ENCODE data around the gene PXN.
A peak's percentile ranks its signal among the peaks of the same experiment; 100 is the strongest.
"Not testable (repeated sequence)": the region's sequence is repeated elsewhere in the genome, so short reads cannot be mapped to it uniquely, and the experiment has no call there.

PXN gene

DNA sequence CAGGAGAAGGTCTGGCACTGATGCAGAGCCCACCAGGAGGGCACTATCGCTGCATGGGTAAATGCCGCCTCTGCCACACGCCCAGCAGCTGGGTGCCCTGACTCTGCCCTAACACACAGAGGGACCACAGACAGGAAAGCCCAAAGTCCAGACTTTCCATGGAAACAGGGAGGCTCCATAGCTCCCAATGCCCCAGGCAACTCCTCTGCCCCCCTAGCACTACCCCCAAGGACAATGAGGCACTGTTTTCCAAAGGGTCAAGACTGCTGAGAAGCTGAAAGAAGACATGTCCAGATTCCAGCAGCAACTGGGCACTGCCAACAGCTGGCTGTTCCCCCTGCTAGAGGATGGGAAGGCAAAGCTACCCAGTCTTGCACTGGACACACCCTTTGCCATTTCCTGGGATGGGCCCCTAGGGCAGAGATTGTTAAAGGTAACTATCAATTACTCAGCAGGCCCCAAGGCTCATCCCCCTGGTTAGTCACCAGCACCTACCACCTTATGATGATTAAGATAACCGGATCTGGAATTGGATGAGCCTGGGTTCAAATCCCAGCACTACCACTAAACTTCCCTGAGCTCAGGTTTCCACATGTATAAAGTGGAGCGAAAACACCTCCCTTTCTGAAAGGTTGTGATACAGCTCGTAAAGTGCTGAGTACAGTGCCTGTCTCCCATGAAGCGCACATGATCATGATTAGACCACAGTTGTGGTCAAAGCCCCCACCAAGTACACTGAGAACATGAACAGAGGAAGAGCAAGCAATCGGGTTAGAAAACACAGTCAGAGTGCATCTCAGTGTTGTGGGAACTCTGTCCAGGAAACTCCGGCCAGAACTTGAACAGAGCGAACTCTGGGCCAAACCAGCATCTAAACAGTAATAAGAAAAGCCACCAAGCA, 3.3 kb downstream of the PXN start:
- DNase-seq = no peak

DNA sequence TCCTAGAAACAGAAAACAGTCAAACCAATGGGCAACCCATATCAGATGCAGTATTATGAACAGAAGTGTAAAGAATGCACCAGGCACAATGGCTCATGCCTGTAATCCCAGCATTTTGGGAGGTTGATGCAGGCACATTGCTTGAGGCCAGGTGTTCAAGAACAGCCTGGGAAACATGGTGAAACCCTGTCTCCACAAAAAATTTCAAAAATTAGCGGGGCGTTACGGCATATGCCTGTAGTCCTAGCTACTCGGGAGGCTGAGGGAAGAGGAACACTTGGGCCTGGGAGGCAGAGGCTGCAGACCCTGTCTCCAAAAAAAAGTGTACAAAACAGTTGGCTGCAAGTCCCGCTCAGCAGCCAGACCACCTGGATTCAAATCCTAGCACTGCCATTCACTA, 4.9 kb downstream of the PXN start:
- DNase-seq = no peak

DNA sequence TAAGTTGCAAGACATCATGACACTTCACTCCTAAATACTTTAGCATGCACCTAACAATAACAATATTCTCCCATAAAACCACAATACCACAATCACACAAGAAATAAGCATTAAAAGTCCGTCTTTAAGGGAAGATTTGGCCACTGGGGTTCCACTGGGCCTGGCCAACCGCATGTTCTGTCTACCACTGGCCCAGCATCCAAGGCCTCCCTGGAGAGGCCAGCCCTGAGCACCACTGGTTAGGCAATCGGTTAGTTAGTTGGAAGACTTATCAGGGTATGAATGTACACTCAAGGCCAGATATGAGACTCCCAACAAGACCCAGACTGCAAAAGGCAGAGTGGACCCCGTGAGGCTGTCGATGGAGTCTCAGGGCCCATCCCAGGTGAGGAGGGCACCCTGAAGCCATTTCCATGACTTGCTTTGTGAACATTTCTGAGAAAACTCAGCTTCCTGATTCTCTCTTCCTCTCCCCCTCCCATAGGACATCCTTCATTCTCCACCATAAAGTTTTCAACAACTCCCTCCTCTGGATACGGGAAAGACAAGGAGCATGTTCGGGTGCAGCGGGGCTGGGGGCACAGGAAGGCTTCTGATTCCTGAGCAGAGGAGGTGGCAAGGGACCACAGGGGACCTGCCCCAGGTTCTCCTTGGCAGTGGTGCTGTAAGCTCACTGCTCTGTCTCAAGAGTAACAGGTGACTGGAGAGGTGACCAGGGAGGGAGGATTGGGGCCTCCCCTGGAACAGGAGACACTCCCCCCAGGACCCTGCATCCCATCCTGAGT, 5.9 kb downstream of the PXN start:
- no peak for DNase-seq

DNA sequence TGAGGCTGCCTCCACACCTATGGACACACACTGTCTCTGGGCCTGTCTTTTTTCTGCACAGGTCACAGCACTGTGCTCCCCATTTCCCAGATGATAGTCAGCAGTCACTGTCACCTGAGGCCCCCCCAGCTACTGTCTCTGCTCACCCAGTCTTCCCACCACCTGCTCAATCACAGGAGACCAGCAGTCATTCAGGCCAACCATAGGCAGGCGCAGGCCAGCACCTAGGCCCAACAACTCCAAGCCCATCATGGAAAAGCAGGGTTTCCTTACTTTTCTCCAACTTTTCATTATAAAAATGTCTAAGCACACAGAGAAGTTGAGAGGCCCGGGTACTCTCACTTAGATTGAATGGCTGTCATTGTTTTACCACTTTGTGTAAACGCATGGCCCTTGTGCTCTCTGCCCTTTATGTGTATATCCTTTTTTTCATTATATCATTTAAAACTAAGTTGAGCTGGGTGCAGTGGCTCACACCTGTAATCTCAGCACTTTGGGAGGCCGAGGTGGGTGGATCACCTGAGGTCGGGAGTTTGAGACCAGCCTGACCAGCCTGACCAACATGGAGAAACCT, 7.1 kb downstream of the PXN start:
- no peak for DNase-seq

DNA sequence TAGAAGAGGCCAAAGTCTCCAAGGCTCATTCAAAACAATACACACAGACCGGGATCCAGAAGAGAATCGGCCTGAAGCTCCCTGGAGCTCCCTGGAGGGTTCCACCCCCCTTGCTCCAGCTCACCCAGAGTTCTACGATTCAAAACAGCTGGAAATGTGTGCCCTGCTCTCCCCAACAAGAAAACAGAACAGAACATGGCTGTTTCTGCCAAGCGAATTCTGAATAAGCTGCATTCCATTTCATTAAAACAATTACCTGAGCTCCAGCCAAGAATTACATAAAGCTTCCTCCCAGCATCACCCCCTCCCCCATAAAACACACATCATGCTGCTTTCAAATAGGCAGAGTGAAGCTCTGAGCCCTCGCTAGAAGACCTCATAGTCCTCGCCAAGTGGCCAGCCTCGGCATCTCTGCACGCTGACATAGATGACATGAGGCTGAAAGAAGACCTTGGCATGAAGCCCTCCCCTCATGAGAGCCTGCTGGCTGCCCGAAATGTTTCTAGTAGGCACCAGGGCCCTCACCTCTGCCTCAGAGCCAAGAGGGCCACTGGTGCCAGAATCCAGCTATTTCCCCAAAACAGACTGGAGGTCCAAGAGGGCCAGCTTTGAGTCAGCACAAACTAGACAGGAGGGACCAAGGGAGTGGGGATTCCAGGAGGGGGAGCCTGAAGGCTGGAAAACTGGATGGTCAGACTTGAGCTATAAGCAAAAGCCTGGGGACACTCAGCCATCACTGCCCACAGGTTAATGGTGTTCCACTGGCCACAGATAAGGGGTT, 8.3 kb downstream of the PXN start:
- DNase-seq = no peak

DNA sequence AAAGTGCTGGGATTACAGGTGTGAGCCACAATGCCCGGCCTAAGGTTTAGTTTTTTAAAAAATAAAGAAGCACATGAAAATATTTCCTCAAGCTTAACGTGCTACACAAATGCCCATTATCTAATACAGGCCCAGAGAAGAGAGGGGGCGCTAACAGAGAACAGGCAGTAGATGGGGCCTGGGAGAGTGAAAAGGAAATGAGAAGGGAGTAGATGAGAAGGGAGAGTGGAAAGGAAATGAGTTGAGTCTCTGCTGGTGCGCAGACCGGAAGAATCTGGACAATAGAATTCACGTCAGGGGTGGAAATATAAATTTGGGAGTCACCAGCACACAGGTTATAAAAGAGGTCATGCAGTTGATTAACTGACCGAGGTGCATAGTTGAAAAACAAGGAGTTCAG, 10.7 kb downstream of the PXN start:
- DNase-seq = no peak

DNA sequence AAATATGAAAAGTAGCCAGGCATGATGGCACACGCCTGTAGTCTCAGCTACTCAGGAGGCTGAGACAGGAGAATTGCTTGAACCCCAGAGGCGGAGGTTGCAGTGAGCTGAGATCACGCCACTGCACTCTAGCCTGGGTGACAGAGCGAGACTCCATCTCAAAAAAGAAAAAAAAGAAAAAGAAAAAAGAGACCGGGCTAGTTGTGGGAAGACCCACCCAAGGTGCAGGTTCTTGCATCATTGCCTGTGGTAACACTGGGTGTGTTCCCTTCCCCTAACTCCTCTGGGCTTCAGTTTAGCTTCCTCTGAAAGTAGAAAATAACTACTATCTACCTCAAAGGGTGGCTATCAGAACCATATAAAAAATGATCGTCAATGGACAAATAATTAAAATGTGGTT, 12.2 kb downstream of the PXN start:
- DNase-seq = peak; percentile 51

DNA sequence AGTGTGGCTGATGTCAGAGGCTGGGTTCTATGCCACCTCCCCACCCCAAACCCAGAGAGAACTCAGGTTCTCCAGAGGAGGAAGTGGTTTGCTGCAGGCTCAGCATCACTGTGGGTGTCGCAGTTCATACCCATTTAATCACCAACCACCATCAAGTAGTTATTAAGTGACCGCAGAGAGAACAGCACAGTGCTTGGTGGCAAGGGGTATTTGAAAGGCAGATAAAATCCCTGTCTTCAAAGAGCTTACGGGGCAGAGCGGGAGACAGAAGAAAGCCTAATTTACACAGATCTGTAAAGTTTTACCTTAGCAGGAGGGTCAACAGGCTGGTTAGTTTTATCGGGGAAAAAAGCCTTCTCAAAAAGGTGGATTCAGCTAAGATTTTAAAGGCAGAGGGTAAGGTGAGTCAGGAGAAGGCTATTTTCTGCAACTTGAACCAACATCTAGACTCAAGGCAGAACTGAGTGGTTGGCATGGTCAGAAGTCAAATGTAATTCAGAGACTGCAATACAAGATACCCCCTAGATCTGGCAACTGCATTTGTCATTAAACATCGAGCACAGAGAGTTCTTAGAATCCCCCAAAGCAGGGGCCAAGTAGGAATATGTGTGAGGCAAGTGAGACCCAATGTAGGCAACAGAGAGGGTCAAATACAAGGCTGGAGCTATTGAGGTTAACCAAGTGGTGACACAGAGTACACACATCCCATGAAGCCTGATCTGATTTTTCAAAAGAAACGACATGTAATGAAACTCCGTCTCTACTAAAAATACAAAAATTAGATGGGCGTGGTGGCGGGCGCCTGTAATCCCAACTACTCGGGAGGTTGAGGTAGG, 13.2 kb downstream of the PXN start:
- DNase-seq = peak; percentile 69

DNA sequence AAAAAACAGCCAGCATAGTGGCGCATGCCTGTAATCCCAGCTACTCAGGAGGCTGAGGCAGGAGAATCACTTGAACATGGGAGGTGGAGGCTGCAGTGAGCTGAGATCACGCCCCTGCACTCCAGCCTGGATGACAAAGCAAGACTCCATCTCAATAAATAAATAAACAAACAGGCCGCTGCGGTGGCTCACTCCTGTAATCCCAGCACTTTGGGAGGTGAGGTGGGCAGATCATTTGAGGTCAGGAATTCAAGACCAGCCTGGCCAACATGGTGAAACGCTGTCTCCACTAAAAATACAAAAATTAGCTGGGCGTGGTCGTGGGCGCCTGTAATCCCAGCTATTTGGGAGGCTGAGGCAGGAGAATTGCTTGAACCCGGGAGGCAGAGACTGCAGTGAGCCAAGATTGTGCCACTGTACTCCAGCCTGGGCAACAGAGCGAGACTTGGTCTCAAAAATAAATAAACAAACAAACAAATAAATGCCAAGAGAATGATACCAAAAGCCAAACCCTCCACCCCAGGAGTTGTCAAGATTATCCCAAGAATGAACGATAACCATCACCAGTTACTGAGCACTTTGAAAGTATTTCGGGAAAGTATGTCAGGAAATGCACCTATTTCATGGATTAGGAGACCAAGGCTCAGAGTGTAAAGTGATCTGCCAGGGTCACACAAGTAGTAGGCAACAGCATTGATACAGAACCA, 14.0 kb downstream of the PXN start:
- not testable (repeated sequence) for DNase-seq

DNA sequence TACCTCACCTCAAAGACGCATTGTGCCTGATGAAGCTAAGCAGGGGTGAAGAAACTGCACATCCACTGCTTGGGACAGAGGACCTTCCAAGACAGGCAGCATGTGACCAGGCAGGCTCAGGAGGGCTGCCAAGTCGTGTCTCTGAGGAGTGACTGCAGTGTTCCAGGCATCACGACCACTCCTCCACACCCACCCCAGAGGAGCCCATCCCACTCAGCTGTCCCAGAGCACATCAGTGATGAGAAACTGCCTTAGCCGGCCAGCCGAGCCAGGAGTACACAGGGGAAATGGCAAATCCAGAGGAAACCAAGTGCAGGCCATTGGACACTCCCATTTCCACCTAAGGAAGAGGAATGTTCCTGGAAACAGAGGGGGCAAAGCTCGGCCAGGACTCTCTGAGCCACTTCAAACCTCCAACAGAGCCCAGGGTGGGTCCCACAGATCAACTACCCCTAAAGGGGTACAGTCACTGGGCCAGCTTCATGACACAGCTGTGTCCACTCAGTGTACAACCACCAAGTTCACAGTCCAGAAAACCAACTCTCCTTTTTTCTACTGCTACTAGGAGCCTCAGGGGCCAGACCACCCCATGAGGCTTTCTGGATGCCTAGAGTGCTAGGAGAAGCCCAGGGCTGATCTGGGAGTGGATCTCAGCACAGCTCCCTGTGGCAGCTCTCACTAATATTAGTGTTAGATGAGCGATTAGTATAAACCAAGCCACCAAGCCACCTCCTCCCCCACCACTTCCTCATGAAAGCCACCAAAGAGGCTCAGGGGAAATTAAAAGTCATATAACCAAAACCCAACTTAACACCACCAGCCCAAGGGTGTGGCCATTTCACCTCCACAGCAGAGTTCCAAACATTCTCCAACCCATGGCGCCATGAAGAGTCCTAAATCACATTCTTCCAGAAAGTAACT, 15.4 kb downstream of the PXN start:
- DNase-seq = no peak

DNA sequence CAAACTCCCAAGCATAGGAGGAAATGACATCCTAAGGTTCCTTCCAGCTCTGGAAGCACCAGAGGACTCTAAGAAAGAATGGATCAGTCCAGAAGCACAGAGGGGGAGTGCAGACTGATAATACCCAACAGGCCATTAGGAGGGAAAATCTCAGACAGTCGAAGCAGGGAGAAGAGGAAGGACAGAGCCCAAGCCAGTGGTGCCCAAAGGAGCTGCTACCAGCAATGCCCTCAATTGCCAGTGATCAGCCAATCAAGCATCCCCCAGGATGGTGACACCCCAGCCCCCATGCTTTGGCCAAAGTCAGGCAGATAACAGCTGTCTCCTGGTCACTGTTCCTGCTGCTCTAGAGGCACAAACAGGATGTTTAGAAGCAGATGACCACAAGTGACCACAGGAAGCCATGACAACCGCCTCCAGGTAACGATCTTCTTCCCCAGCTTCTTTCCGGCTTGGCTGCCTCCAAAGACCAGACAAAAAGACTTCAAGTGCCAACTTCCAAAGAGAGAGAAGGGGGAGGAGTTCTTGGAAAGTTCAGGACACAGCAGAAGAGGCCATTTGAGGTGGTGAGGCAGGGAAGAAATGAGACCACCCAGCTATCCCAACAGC, 16.2 kb downstream of the PXN start:
- DNase-seq = no peak

DNA sequence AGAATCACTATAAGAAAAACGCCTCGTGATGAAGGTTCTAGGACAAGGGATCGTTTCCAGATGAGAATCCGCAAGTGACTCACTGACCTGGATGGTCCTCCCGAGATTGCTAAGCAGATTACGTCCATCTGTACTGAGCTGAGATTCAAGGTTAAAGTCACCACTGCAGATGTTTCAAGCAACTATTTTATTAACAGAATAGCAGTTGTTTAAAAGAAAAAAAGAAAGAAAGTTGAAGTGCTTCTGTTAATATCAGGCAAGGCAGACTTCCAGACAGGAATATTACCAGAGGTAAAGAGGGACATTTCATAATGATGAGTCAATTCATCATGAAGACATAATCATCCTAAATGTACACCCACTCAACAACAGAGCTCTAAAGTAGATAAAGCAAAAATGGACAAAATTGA, 17.9 kb downstream of the PXN start:
- DNase-seq = no peak

DNA sequence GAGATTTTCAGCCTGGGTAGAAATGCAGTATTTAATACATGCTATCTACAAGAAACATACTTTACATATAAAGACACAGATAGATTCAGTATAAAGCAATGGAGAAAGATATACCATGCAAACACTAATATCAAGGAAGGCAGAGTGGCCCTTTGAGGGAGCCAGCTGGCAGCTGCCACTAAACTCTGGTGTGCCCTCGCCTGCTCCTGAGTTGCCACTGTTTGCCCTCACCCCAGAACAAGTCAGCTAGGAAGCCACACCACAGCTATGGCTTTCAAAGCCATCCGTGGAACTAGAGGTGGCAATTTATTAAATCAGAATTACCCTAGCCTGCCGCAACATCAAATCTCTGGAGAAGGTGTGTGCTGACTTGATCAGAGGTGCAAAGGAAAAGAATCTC, 18.3 kb downstream of the PXN start:
- no peak for DNase-seq

DNA sequence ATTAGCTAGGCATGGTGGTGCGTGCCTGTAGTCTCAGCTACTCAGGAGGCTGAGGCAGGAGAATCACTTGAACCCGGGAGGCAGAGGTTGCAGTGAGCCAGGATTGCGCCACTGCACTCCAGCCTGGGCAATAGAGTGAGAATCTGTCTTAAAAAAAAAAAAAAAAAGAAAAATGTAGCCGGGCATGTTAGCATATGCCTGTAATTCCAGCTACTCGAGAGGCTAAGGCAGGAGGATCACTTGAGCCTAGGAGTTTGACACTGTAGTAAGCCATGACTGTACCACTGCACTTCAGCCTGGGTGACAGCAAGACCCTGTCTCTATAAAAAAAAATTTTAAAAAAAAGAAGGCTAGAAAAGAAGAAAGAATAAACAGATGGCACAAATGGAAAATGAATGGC, 18.8 kb downstream of the PXN start:
- DNase-seq = not testable (repeated sequence)

DNA sequence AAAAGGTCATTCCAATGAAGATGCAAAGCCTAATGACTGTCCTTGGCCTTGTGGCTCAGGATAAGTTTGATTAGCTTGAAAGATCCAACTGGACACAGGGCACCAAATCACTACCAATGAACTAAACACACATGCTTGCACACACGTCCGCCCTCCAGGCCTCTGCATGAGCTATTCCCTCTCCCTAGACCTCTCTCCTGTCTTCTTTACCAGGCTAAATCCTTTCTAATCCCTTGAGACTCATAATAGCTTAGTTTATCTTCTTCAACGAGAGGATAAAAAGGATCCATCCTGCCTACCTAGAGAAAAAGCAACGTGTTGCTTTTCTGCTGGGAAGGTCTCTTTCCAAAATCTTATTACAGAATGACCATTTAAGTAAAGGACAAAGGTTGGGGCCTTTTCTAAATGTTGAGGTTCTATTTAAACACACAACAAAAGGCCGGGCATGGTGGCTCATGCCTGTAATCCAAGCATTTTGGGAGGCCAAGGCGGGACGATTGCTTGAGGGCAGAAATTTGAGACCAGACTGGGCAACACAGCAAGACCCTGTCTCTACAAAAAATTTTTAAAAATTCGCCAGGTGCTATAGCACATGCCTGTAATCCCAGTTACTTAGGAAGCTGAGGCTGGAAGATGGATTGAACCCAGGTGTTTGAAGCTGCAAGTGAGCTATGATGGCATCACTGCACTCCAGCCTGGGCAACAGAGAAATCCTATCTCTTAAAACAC, 22.4 kb downstream of the PXN start:
- no peak for DNase-seq

DNA sequence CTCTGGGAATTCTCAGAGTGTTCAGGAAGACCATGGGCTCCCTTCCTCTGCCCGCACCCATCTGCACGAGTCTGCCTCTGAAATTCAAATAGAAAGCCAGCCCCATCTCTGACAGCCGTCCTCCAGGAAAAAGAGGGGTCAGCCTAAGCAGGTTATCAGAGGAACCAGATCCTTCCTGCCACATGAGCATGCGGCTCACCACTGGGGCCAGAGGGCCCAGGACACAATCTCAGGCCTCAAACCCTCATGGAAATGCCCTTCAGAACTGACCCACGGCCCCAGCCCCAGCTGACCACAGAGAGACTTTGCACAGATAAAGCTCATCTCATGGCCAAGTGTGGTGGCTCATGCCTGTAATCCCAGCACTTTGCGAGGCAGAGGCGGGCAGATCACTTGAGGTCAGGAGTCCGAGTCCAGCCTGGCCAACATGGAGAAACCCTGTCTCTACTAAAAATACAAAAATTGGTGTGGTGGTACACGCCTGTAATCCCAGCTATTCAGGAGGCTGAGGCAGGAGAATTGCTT, 23.2 kb downstream of the PXN start:
- DNase-seq = no peak

DNA sequence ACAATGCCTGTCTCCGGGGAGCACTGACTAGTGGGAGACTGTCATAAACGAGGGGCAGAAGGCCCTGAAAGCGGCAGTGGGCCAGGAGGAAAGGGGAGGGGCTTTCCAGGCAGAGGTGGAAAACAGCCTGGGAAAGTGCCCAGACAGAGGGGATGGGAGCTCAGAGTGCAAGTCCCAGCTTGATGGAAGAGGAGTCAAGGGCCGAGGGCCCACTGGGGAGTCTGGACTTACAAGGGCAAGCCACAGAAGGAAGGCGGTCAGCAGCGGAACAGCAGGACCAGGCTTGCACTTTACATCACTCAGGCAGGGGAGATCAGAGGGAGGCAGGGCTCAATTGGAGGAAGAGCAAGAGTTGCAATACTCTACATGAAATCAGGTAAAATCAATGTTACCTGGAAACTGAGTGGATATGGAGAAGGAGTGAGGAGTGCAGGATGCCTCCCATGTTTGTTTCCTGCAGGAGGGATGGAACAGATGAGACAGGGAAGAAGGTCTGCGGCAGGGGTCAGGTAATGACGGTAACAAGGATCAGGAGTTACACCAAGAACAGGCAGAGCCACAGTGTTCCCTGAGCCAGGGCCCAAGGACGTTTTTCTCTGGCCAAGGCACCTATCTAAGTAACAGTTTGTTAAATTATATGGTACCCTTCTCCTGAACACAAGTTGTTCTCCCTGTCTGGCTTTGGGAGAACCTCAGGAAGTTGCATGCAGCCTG, 23.8 kb downstream of the PXN start:
- no peak for DNase-seq

DNA sequence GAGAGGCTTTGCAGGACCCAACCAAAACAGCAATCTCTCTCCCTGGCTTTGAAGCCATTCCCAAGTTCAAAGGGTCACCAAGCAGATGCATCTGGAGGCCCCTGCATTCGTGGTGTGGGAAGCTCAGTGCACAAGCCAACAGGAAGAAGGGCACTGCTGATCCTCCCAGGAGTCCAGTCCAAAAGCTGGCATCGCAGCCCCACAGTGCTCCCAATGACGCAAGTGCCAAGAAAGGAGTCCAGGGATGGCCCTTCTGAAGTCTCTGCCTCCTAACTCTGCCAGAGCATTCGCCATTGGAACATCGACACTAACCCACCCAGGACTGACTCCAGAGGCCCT, 25.1 kb downstream of the PXN start:
- no peak for DNase-seq
